Naive thymus-derived CD8-positive, alpha-beta T cell (primary cell): ENCODE data around the gene EXOC5. TPM values are rescaled to one million over a fixed set of nuclear protein-coding genes. Genes with fewer than 3 reads are reported as not detected.
"Not testable (repeated sequence)": the region's sequence is repeated elsewhere in the genome, so short reads cannot be mapped to it uniquely, and the experiment has no call there.

Experiments used
- ATAC-seq, 2 donors: fragments of 150-1000 bp; cut with Tn5 transposase in 1 of 2; sonication (Bioruptor Pico), chemical (Tn5 transposase) in 1 of 2; 1 replicate in 1 of 2; 2 replicates in 1 of 2; pipeline ENCODE4 v1.10.0; 2021; ENCODE audit warnings: mild to moderate bottlenecking in 2 of 2, moderate library complexity in 2 of 2
- POLR2A ChIA-PET: fragments of 350-600 bp; sonication (Branson Sonifier 250); formaldehyde crosslinking; loops from one replicate; lab custom pipeline; 2021; ENCODE audit warnings: antibody characterized with exemption; lab: Charles Lee
- DNase-seq, 10 donors: peaks; one replicate each; pipeline versions ENCODE4 v3.0.0 to v3.0.0-alpha.2; 2020 to 2022
- H3K27ac Mint-ChIP-seq, 10 donors: one replicate each; pipeline ENCODE4 v1.8.0; 2020 to 2022; ENCODE audit warnings: mild to moderate bottlenecking in 10 of 10, mixed read lengths in 10 of 10, moderate library complexity in 4 of 10, inconsistent platforms in 1 of 10
- H3K27me3 Mint-ChIP-seq, 5 donors: one replicate each; pipeline ENCODE4 v1.8.0; 2021 to 2022; ENCODE audit warnings: mixed read lengths in 5 of 5
- H3K36me3 Mint-ChIP-seq, 3 donors: one replicate each; pipeline ENCODE4 v1.8.0; 2020 to 2022; ENCODE audit warnings: mixed read lengths in 3 of 3, mild to moderate bottlenecking in 2 of 3, inconsistent platforms in 1 of 3
- H3K4me1 Mint-ChIP-seq, 4 donors: one replicate each; pipeline ENCODE4 v1.8.0; 2021 to 2022; ENCODE audit warnings: mixed read lengths in 4 of 4
- H3K4me3 Mint-ChIP-seq, 10 donors: one replicate each; pipeline ENCODE4 v1.8.0; 2020 to 2022; ENCODE audit warnings: mild to moderate bottlenecking in 10 of 10, mixed read lengths in 10 of 10, moderate library complexity in 6 of 10, inconsistent platforms in 1 of 10
- H3K9me3 Mint-ChIP-seq, 9 donors: one replicate each; pipeline ENCODE4 v1.8.0; 2020 to 2022; ENCODE audit warnings: mixed read lengths in 9 of 9, mild to moderate bottlenecking in 3 of 9, inconsistent platforms in 1 of 9, moderate library complexity in 1 of 9
- polyA plus RNA-seq, 3 donors: library from polyadenylated mRNA; unstranded; fragments of 300-500 nt; fragmentation: Illumina TruSeq; gene quantifications; one replicate each; pipeline ENCODE4 v1.2.3, GENCODE V29; 2021
- total RNA-seq, 8 experiments: library from RNA in 2 of 8; stranded (reverse) in 2 of 8; gene quantifications; one replicate each; pipeline ENCODE4 v1.2.3 and lab custom pipeline; 2021 to 2026

Gene EXOC5
- total and polyA plus RNA-seq, 5 experiments from 2014 or later, result 42.1 to 50.1 (median 45.4) TPM

GRCh38 chr14:57290751-57291150, 22.0 kb upstream of the EXOC5 start:
- H3K4me1 Mint-ChIP-seq, result no peaks in the 10 kb centered on the region
- H3K27ac Mint-ChIP-seq, result no peak overlapping the region
- DNase-seq, result no peak
- no peak overlapping the region for H3K4me3 Mint-ChIP-seq
- H3K27me3 Mint-ChIP-seq, result no peaks in the 10 kb centered on the region
- ATAC-seq, result no peak
- H3K9me3 Mint-ChIP-seq, result no peaks in the 10 kb centered on the region
- H3K36me3 Mint-ChIP-seq, result peaks cover 0 to 55% (median 7%) of the 10 kb centered on the region in 3 donors
- POLR2A ChIA-PET, result interaction anchor here (0.5 kb wide), 1 partner anchor 712 kb away, joined by 6 read pairs; no protein-coding TSS in a partner anchor

- Mint-ChIP-seq H3K27ac (no peak overlapping the region), H3K9me3 (no peaks in the 10 kb centered on the region), H3K4me3 (no peak overlapping the region), H3K27me3 (no peaks in the 10 kb centered on the region), H3K4me1 (no peaks in the 10 kb centered on the region), H3K36me3 (peaks cover 9 to 79% (median 15%) of the 10 kb centered on the region in 3 donors)
- DNase-seq (no peak), ATAC-seq (no peak)
- POLR2A ChIA-PET, result no interaction called here
Measured at GRCh38 chr14:57287745-57288144, 19.0 kb upstream of the EXOC5 start.

DNA sequence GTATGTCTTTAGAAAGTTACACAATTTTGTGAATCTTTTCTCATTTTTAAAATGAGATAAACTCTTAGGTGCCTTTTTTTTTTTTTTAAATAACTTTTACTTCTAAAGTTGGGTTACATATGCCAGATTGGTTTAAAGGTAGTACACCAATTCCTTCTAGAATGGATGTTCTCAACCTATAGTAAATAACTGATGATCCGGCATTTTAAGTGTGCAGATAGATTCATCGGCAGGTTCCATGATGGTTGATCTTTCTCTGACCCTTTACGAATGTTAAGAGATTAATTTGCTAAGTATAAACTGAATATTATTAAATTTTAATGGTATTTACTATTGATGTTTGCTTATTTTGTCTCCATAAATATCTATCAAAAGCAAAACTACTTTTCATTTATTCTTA, 8.4 kb upstream of the EXOC5 start:
- DNase-seq, result no peak
- POLR2A ChIA-PET, result interaction anchor here (0.6 kb wide), 1 partner anchor 59 kb away, joined by 3 read pairs; no protein-coding TSS in a partner anchor
- no peak for ATAC-seq
- Mint-ChIP-seq H3K4me1 (peaks cover 13 to 39% (median 19%) of the 10 kb centered on the region in 4 donors), H3K4me3 (no peak overlapping the region), H3K27me3 (no peaks in the 10 kb centered on the region), H3K9me3 (no peaks in the 10 kb centered on the region), H3K36me3 (peaks cover 8 to 74% (median 9%) of the 10 kb centered on the region in 3 donors), H3K27ac (no peak overlapping the region)

DNA sequence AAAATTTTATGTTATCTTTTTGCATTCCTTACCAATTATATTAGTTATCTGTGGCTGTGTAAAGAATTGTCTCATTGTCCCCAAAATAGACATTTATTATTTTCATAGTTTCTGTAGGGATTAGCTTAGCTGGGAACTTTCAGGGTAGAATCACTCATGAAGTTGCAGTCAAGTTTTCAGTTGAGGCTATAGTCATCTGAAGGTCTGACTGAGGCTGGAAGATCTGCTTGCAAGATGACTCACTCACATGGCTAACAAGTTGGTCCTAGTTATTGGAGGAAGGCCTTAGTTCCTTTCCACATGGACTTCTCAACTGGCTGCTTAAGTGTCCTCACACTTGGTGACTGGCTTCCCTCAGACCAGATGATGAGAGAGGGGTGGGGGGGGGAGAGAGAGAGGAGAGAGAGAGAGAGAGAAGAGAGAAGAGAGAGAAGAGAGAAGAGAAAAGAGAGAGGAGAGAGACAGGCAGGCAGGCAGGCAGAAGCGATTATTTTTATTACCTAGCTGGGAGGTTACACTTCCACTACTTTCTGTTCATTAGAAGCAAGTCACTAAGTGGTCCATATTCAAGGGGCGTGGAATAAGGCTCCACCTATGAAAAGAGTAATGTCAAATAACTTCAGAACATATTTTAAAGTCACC, 6.4 kb upstream of the EXOC5 start:
- H3K27ac Mint-ChIP-seq, result no peak overlapping the region
- POLR2A ChIA-PET, result no interaction called here

DNA sequence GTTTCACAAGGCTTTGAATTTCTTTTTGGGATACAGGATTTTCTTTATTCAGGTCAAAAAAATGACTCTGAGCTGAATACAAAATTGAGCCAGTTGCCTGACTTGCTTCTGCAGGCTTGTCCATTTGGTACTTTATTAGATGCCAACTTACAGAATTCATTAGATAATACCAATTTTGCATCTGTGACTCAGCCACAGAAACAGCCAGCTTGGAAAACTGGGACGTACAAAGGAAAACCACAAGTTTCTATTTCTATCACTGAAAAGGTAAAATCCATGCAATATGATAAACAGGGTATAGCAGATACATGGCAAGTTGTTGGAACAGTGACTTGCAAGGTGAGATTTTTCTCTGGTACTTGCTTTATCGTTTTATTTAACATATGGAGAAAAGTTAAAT, 5.8 kb upstream of the EXOC5 start:
- H3K9me3 Mint-ChIP-seq, result no peaks in the 10 kb centered on the region
- peaks cover 28 to 58% (median 41%) of the 10 kb centered on the region in 4 donors for H3K4me1 Mint-ChIP-seq
- no peaks in the 10 kb centered on the region for H3K27me3 Mint-ChIP-seq
- H3K36me3 Mint-ChIP-seq, result peaks cover 0 to 53% (median 3%) of the 10 kb centered on the region in 3 donors
- ATAC-seq, result no peak
- DNase-seq, result no peak
- H3K27ac Mint-ChIP-seq, result no peak overlapping the region
- POLR2A ChIA-PET, result no interaction called here
- H3K4me3 Mint-ChIP-seq, result no peak overlapping the region

More for the DNA sequence above, 6.4 kb upstream of the EXOC5 start:
- H3K9me3 Mint-ChIP-seq, result no peaks in the 10 kb centered on the region
- no peaks in the 10 kb centered on the region for H3K27me3 Mint-ChIP-seq
- no peak overlapping the region for H3K4me3 Mint-ChIP-seq
- DNase-seq (no peak), ATAC-seq (no peak)
- peaks cover 26 to 58% (median 36%) of the 10 kb centered on the region in 4 donors for H3K4me1 Mint-ChIP-seq
- peaks cover 1 to 57% (median 3%) of the 10 kb centered on the region in 3 donors for H3K36me3 Mint-ChIP-seq

DNA sequence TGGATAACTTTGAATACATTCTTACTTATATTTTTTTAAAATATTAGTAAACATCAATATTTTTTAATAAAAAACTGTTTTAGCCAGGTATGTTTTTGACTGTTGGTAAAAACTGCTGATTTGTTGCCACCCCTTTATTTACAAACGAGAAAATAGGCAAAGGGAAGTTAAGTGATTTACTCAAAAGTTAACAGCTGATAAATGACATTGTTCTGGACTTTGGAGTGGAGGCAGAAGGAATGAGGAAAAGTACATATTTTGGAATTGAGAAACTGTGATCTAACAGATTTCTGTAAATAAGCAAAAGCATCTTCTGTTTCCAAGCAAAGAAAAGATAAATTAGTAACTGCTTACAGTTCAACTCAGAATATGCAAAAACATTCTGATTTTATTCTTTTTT, 4.5 kb upstream of the EXOC5 start:
- ATAC-seq (no peak), DNase-seq (no peak)
- Mint-ChIP-seq H3K4me1 (peaks cover 22 to 55% (median 46%) of the 10 kb centered on the region in 4 donors), H3K9me3 (no peaks in the 10 kb centered on the region), H3K4me3 (no peak overlapping the region), H3K36me3 (peaks cover 0 to 42% (median 7%) of the 10 kb centered on the region in 3 donors), H3K27me3 (no peaks in the 10 kb centered on the region), H3K27ac (no peak overlapping the region)
- POLR2A ChIA-PET, result no interaction called here

DNA sequence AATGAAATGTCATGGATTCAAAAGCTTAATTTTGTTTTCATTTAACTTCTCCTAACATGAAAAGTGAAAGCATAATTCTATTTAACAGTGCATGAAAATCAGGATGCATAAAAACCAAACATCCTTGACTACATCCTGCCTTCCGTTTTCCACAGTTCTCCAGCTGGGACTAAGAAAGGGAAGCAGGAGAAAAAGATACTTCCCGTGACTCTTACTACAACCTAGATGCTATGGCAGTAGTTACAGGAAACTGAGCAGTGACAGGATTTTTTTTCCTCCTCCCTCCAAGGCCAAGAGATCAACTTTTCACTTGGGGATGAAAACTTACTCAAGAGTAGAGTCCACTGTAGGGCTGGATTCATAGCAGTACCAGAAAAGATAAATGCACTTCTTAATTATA, 2.6 kb downstream of the EXOC5 start:
- POLR2A ChIA-PET, result no interaction called here
- no peaks in the 10 kb centered on the region for H3K9me3 Mint-ChIP-seq
- peak overlapping the region in 1 of 10 donors; percentile 5 for H3K27ac Mint-ChIP-seq

DNA sequence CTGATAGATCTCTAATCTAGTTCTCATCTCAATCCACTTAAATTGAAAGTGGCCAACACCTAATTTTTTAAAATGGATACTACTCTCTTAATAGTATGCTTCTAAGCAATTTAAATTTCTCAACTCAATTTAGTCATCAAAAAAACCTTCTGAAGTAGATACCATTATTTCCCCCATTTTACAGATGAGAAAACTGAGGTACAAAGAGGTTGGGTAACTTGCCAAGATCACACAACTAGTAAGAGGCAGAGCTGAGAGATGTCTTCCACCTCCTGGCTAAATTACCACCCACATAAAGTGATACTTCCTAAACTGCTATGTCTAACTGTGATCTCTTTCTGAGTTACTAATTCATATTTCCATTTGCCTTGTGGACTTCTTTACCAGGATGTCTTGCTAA, 6.6 kb downstream of the EXOC5 start:
- peaks cover 4 to 20% (median 19%) of the 10 kb centered on the region in 3 donors for H3K36me3 Mint-ChIP-seq
- no peaks in the 10 kb centered on the region for H3K27me3 Mint-ChIP-seq
- H3K27ac Mint-ChIP-seq, result no peak overlapping the region

More for the DNA sequence above, 2.6 kb downstream of the EXOC5 start:
- ATAC-seq, result no peak
- Mint-ChIP-seq H3K36me3 (peaks cover 2 to 5% (median 3%) of the 10 kb centered on the region in 3 donors), H3K4me1 (peaks cover 26 to 76% (median 68%) of the 10 kb centered on the region in 4 donors), H3K4me3 (no peak overlapping the region), H3K27me3 (no peaks in the 10 kb centered on the region)
- DNase-seq, result no peak

GRCh38 chr14:57261604-57262003, 7.1 kb downstream of the EXOC5 start:
- POLR2A ChIA-PET, result no interaction called here
- Mint-ChIP-seq H3K36me3 (peaks cover 7 to 23% (median 22%) of the 10 kb centered on the region in 3 donors), H3K27me3 (no peaks in the 10 kb centered on the region), H3K27ac (peak overlapping the region in 1 of 10 donors; percentile 18), H3K9me3 (no peaks in the 10 kb centered on the region), H3K4me1 (peaks cover 29 to 60% (median 45%) of the 10 kb centered on the region in 4 donors), H3K4me3 (no peak overlapping the region)
- ATAC-seq (no peak), DNase-seq (no peak)

More for the DNA sequence above, 6.6 kb downstream of the EXOC5 start:
- H3K4me3 Mint-ChIP-seq, result no peak overlapping the region
- POLR2A ChIA-PET, result no interaction called here
- H3K4me1 Mint-ChIP-seq, result peaks cover 25 to 60% (median 46%) of the 10 kb centered on the region in 4 donors
- no peak for DNase-seq
- ATAC-seq, result no peak
- no peaks in the 10 kb centered on the region for H3K9me3 Mint-ChIP-seq

DNA sequence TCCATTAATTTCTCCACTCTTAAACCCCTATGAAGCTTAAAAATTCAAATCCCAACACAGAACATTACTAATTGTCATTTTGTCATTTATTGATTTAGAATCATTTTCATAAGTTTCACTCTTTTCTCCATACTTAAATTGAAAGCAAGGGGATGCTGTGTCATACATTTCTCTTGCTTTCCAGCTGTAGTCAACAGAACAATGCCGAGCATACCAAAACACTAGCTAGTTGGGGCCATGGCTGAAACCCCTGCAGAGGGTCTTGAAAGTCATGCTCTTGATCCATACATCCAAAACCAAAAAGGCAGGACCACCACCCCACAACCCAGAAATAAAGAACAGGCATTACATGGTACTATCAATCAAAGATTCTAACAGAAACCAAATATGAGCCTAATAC, 9.0 kb downstream of the EXOC5 start:
- Mint-ChIP-seq H3K36me3 (peaks cover 7 to 31% (median 22%) of the 10 kb centered on the region in 3 donors), H3K4me3 (no peak overlapping the region), H3K9me3 (no peaks in the 10 kb centered on the region), H3K27ac (peak overlapping the region in 1 of 10 donors; percentile 2), H3K27me3 (no peaks in the 10 kb centered on the region), H3K4me1 (peaks cover 32 to 58% (median 44%) of the 10 kb centered on the region in 4 donors)
- DNase-seq, result no peak
- POLR2A ChIA-PET, result interaction anchor here (0.6 kb wide), 1 partner anchor 22 kb away, joined by 3 read pairs; no protein-coding TSS in a partner anchor
- no peak for ATAC-seq

DNA sequence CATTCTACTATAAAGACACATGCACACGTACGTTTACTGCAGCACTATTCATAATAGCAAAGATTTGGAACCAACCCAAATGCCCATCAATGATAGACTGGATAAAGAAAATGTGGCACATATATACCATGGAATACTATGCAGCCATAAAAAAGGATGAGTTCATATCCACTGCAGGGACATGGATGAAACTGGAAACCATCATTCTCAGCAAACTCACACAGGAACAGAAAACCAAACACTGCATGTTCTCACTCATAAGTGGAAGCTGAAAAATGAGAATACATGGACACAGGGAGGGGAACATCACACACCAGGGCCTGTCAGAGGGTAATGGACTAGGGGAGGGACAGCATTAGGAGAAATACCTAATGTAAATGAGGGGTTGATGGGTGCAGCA, 10.5 kb downstream of the EXOC5 start:
- peaks cover 31 to 59% (median 47%) of the 10 kb centered on the region in 4 donors for H3K4me1 Mint-ChIP-seq

DNA sequence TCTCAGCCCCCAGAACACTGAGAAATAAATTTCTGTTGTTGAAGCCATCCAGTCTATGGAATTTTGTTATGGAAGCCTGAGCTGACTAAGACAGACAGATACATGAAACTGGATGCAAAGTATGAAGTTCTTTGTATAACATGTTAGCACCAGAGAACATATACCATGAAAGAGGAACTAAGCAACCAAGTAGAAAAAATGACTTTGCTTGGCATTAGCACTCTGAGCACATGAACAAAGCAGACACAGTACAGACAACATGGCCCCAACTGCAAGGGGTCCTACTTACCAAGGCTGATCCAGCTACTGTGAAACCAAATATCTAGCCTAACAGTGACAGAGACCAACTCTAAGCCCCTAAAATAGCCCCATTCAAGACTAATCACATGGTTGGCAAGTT, 13.8 kb downstream of the EXOC5 start:
- POLR2A ChIA-PET, result no interaction called here
- ATAC-seq, result no peak
- Mint-ChIP-seq H3K27me3 (no peaks in the 10 kb centered on the region), H3K36me3 (peaks cover 13 to 33% (median 25%) of the 10 kb centered on the region in 3 donors), H3K27ac (no peak overlapping the region), H3K4me3 (no peak overlapping the region), H3K4me1 (peaks cover 28 to 69% (median 56%) of the 10 kb centered on the region in 4 donors), H3K9me3 (no peaks in the 10 kb centered on the region)
- no peak for DNase-seq

More for the DNA sequence above, 10.5 kb downstream of the EXOC5 start:
- H3K9me3 Mint-ChIP-seq, H3K27ac Mint-ChIP-seq, ATAC-seq, POLR2A ChIA-PET, H3K27me3 Mint-ChIP-seq, H3K4me3 Mint-ChIP-seq, DNase-seq: not testable (repeated sequence)
- peaks cover 7 to 30% (median 22%) of the 10 kb centered on the region in 3 donors for H3K36me3 Mint-ChIP-seq

DNA sequence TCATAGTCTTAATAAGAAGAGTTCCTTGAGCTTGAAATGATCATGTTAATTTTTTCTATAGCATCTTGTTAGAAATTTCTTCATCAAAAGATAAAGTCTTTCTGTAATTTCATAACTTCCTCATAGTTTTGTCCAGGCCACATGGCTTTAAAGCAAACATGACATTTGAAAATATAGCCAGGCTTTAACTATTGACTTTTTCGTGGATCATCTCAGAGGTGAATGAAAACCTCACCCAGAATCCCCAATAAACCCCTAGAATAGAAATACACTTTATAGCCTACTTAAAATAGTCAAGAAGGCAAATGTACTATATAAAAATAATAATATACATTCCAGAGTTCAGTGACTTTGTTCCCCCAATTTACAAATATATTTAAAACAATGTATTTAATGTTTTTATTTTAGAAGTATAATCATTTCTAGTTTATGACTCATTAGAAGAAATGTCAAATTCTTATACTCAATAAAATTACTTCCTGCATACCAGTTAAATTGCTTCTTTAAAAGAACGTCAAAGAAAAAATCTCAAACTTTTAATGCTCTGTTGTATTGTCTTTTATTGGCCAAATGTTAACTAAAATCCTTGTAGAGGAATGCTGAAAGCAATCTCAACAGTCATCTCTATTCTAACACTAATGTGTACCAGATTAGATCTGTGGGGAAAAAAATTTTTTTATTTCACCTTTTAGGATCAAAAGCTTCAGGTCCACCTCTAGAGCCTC, 21.6 kb downstream of the EXOC5 start:
- Mint-ChIP-seq H3K9me3 (no peaks in the 10 kb centered on the region), H3K4me3 (no peak overlapping the region), H3K4me1 (peaks cover 4 to 29% (median 13%) of the 10 kb centered on the region in 4 donors), H3K36me3 (peaks cover 0 to 43% (median 0%) of the 10 kb centered on the region in 3 donors), H3K27ac (no peak overlapping the region), H3K27me3 (no peaks in the 10 kb centered on the region)
- DNase-seq, result no peak
- POLR2A ChIA-PET, result interaction anchor here (1.1 kb wide), 1 partner anchor 22 kb away, joined by 3 read pairs; the partner anchor contains the start of genes AP5M1 and EXOC5
- no peak for ATAC-seq
